MCF 10A (cell line): Measurements from ENCODE around the gene GXYLT2. TPM values are rescaled to one million over a fixed set of nuclear protein-coding genes. Genes with fewer than 3 reads are reported as not detected.

Experiments
- BruUV-seq: library from RNA; stranded (reverse); fragments of 400-500 nt; replicated peaks from 2 replicates; lab custom pipeline; 2021; lab: Mats Ljungman, UMichigan
- CTCF ChIA-PET: fragments of 300-600 bp; sonication (Branson Sonifier 250); formaldehyde crosslinking; extraction: SDS; loops from one replicate; lab custom pipeline; 2021; ENCODE audit warnings: antibody characterized with exemption, inconsistent platforms; lab: Yijun Ruan, JAX
- POLR2A ChIA-PET: fragments of 300-600, 350-650 bp; sonication (Branson Sonifier 250); formaldehyde crosslinking; extraction: SDS; loops from one replicate; lab custom pipeline; 2020; ENCODE audit warnings: antibody characterized with exemption, inconsistent platforms; lab: Yijun Ruan, JAX
- DNase-seq: peaks from one replicate; pipeline ENCODE4 v3.0.0-alpha.2; 2018; ENCODE audit not compliant: unreplicated experiment
- H3K27ac Mint-ChIP-seq: one replicate; pipeline ENCODE4 v1.8.0; 2022; ENCODE audit warnings: mild to moderate bottlenecking, low read depth, mixed read lengths; ENCODE audit not compliant: unreplicated experiment
- H3K27me3 Mint-ChIP-seq: one replicate; pipeline ENCODE4 v1.8.0; 2022; ENCODE audit warnings: mixed read lengths; ENCODE audit not compliant: insufficient read depth, unreplicated experiment
- H3K36me3 Mint-ChIP-seq: one replicate; pipeline ENCODE4 v1.8.0; 2022; ENCODE audit warnings: mild to moderate bottlenecking, moderate library complexity, mixed read lengths; ENCODE audit not compliant: insufficient read depth, unreplicated experiment
- H3K4me1 Mint-ChIP-seq: one replicate; pipeline ENCODE4 v1.8.0; 2022; ENCODE audit warnings: mixed read lengths; ENCODE audit not compliant: insufficient read depth, unreplicated experiment
- H3K4me3 Mint-ChIP-seq: one replicate; pipeline ENCODE4 v1.8.0; 2022; ENCODE audit warnings: mild to moderate bottlenecking, moderate library complexity, mixed read lengths; ENCODE audit not compliant: unreplicated experiment
- H3K9me3 Mint-ChIP-seq: one replicate; pipeline ENCODE4 v1.8.0; 2022; ENCODE audit warnings: mixed read lengths; ENCODE audit not compliant: unreplicated experiment
- intact Hi-C: fragments of 100-400 bp; cut with micrococcal nuclease; formaldehyde crosslinking; loops from 2 replicates; pipeline ENCODE4 v1.14.1; 2022
- total RNA-seq: library from RNA; stranded (reverse); gene quantifications from 2 replicates; pipeline ENCODE4 v1.2.3, GENCODE V29; 2022
- TF ChIP-seq, protein P1 (sequence below): fragments of 200-600 bp; IDR thresholded peaks from one replicate; pipeline ENCODE4 v1.8.0; 2022; ENCODE audit warnings: antibody characterized with exemption, mild to moderate bottlenecking; ENCODE audit not compliant: unreplicated experiment

GXYLT2 gene
- total RNA-seq, 1 experiment from 2014 or later, result 3.9 TPM

DNA sequence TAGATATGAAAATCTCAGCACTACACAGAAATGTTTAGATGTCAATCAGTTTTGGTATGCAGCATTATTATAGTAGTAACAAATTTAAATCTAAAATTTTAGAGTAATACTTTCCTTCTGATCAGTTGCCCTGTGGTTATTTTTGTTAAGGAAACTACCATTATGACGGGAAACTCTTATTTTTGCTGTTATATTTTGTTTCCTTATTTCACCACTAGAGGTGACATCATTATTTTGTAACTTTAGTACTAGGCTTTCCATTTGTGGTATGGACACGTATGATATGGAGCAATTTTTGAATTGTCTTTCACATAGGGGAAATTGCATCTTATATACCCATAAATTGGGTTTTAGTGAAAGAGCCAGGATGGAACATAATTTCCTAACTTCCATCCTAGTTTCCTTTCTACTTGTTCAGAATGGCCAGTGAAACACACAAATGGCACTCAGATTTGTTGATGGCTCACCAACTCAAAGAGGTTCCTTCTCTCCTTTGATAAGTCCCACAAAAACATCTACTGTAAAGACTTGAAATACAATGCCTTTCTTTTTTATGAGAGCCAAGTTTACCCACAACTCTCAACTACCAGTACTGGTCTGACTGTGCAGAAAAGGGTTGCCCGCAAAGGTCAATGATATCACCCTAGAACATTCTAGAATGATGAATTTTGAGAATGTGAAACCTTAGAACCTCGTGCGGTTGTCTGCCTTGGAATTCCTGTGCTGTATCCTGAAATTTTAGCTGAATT, 89.4 kb downstream of the GXYLT2 start:
- no peak overlapping the region for H3K27ac Mint-ChIP-seq
- H3K4me1 Mint-ChIP-seq, result peaks cover 6% of the 10 kb centered on the region
- BruUV-seq, result no TSS peak
- no peaks in the 10 kb centered on the region for H3K9me3 Mint-ChIP-seq
- intact Hi-C loops, result no loop called here
- peak; percentile 51 for DNase-seq
- no peaks in the 10 kb centered on the region for H3K27me3 Mint-ChIP-seq
- POLR2A ChIA-PET, result interaction anchor here (0.7 kb wide), 1 partner anchor 18 kb away, joined by 3 read pairs; no protein-coding TSS in a partner anchor
- H3K4me3 Mint-ChIP-seq, result no peak overlapping the region
- TF ChIP-seq, protein P1, sequence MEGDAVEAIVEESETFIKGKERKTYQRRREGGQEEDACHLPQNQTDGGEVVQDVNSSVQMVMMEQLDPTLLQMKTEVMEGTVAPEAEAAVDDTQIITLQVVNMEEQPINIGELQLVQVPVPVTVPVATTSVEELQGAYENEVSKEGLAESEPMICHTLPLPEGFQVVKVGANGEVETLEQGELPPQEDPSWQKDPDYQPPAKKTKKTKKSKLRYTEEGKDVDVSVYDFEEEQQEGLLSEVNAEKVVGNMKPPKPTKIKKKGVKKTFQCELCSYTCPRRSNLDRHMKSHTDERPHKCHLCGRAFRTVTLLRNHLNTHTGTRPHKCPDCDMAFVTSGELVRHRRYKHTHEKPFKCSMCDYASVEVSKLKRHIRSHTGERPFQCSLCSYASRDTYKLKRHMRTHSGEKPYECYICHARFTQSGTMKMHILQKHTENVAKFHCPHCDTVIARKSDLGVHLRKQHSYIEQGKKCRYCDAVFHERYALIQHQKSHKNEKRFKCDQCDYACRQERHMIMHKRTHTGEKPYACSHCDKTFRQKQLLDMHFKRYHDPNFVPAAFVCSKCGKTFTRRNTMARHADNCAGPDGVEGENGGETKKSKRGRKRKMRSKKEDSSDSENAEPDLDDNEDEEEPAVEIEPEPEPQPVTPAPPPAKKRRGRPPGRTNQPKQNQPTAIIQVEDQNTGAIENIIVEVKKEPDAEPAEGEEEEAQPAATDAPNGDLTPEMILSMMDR, result no peak
- H3K36me3 Mint-ChIP-seq, result peaks cover under 1% of the 10 kb centered on the region
- CTCF ChIA-PET, result interaction anchor here (0.8 kb wide), 1 partner anchor 16 kb away, joined by 3 read pairs; no protein-coding TSS in a partner anchor

DNA sequence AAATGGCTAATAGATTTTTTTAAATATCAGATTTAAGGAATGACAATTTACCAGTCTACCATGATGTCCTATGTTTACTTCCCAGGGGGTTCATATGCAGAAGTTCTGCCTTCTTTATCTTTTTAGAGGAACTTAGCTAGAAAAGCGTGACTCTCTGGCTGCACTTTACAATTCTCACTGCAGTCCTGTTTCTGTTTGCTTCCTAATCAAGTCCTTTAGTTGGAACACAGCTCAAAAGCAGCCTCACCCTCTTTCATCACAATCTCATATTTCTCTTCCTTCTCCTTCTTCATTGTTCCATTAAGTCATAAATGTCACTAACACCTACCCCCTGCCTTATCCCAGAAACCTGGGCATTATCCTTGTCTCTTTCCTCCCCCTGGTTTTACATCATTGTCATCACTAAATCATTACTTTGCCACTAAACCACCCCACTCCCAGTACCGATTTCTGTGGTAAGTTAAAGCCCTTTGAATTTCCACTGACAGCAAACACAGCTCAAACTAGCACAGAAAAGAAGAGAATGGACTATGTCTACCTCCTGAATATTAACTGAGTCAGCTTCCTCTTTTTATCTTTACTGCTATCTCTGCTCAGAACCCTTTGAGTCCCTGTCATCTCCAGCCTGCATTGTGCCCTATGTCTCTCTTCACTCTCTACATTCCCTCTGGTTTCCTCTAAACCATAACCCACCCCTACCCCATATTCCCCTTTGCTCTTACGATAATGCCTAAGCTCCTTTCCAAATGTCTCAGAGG, 94.9 kb downstream of the GXYLT2 start:
- POLR2A ChIA-PET, result interaction anchor here (0.9 to 1.0 kb wide), 2 partner anchors 14 to 65 kb away, joined by 3 to 4 read pairs; partner anchors contain the start of gene PPP4R2

DNA sequence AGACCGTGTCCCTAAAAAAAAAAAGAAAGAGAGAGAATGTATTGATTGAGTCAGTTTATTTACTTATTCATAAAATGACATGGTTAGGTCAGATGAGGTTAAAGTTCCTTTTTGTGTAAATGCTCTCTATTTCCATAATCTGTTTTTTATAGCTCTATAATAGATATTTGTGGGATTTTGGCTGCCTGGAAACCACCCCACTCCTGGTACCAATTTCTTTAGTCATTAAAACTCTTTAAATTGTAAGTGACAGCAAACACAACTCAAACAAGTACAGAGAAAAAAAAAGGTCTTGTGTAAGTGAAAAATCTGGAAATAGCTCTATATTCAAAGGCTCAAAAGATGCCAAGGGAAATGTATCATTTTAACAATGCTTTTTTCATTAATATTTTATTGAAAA, 97.7 kb downstream of the GXYLT2 start:
- intact Hi-C loops, result no loop called here
- Mint-ChIP-seq H3K36me3 (no peaks in the 10 kb centered on the region), H3K27ac (no peak overlapping the region), H3K27me3 (no peaks in the 10 kb centered on the region), H3K4me1 (peaks cover under 1% of the 10 kb centered on the region), H3K4me3 (no peak overlapping the region), H3K9me3 (peaks cover 15% of the 10 kb centered on the region)
- ChIA-PET CTCF (interaction anchor here (0.6 kb wide), 2 partner anchors 38 to 70 kb away, joined by 3 read pairs; no protein-coding TSS in a partner anchor), POLR2A (no interaction called here)
- no peak for DNase-seq
- TF ChIP-seq, protein P1, result no peak
- no TSS peak for BruUV-seq

More for the DNA sequence above, 94.9 kb downstream of the GXYLT2 start:
- no TSS peak for BruUV-seq
- DNase-seq, result no peak
- Mint-ChIP-seq H3K27me3 (no peaks in the 10 kb centered on the region), H3K9me3 (peaks cover 15% of the 10 kb centered on the region), H3K4me3 (no peak overlapping the region), H3K27ac (no peak overlapping the region), H3K36me3 (no peaks in the 10 kb centered on the region), H3K4me1 (no peaks in the 10 kb centered on the region)
- CTCF ChIA-PET, result interaction anchor here (0.6 to 1.6 kb wide), 5 partner anchors 14 to 118 kb away, joined by 3 to 4 read pairs (median 3); partner anchors contain the start of gene PPP4R2
- intact Hi-C loops, result no loop called here
- TF ChIP-seq, protein P1, result no peak
